Measurements from ENCODE around the gene SH3RF3.

Gene SH3RF3

GRCh38 chr2:109147405-109147804 lies 18.4 kb downstream of the SH3RF3 start:
- Histone ChIP-seq H2BK15ac (ENCODE audit: low read depth, poor library complexity, severe bottlenecking) (no peak overlapping the region), H4K91ac (ENCODE audit: low read length) (no peak overlapping the region), H3K14ac (ENCODE audit: low read length in 2 of 2) (no peak overlapping the region), H2AFZ (ENCODE audit: low read depth, low read length) (no peak overlapping the region), H3K4me1 (ENCODE audit: control insufficient read depth, insufficient read depth, low read depth, low read length) (peaks cover 1% of the 10 kb centered on the region), H3K4me3 (ENCODE audit: insufficient read depth in 1 of 2, low read depth in 1 of 2, low read length in 2 of 2) (no peak overlapping the region), H3K36me3 (ENCODE audit: control insufficient read depth in 1 of 2, insufficient read depth in 2 of 2, low read depth in 1 of 2, low read length in 2 of 2) (no peaks in the 10 kb centered on the region), H3K4ac (ENCODE audit: low read depth in 1 of 2, low read length in 2 of 2) (no peak overlapping the region), H3K27ac (ENCODE audit: low read length, poor library complexity, severe bottlenecking) (no peak overlapping the region), H3K18ac (ENCODE audit: low read depth in 1 of 2, low read length in 2 of 2) (no peak overlapping the region), H3K4me2 (ENCODE audit: low read length, poor library complexity, severe bottlenecking) (no peak overlapping the region), H3K23ac (ENCODE audit: low read length in 2 of 2) (no peak overlapping the region), H2BK120ac (ENCODE audit: low read depth, low read length) (no peak overlapping the region), H3K9ac (ENCODE audit: low read length) (no peak overlapping the region), H4K8ac (ENCODE audit: low read length) (no peak overlapping the region), H2AK5ac (ENCODE audit: low read length, severe bottlenecking) (no peak overlapping the region), H3K79me1 (replicated peaks; ENCODE audit: low read length, poor library complexity, severe bottlenecking) (peaks cover 56% of the 10 kb centered on the region), H3K27me3 (ENCODE audit: control insufficient read depth in 1 of 2, insufficient read depth in 1 of 2, low read length in 2 of 2) (no peaks in the 10 kb centered on the region), H3K9me3 (ENCODE audit: control insufficient read depth, low read length) (no peaks in the 10 kb centered on the region), H2BK12ac (ENCODE audit: low read length in 2 of 2) (no peak overlapping the region), H2BK5ac (ENCODE audit: low read depth, low read length, poor library complexity, severe bottlenecking) (no peak overlapping the region)
- WGBS = 97% methylated on average over 5 of the region's 7 CpGs
- DNase-seq = no peak

- no peak overlapping the region for H3K14ac ChIP-seq (ENCODE audit: low read length in 2 of 2)
- no peak for DNase-seq
- no peak overlapping the region for H3K18ac ChIP-seq (ENCODE audit: low read depth in 1 of 2, low read length in 2 of 2)
- H4K91ac ChIP-seq (ENCODE audit: low read length) = no peak overlapping the region
- H3K27ac ChIP-seq (ENCODE audit: low read length, poor library complexity, severe bottlenecking) = no peak overlapping the region
- no peak overlapping the region for H3K4me3 ChIP-seq (ENCODE audit: insufficient read depth in 1 of 2, low read depth in 1 of 2, low read length in 2 of 2)
- no peaks in the 10 kb centered on the region for H3K36me3 ChIP-seq (ENCODE audit: control insufficient read depth in 1 of 2, insufficient read depth in 2 of 2, low read depth in 1 of 2, low read length in 2 of 2)
- no peak overlapping the region for H2BK15ac ChIP-seq (ENCODE audit: low read depth, poor library complexity, severe bottlenecking)
- no peak overlapping the region for H2BK120ac ChIP-seq (ENCODE audit: low read depth, low read length)
- no peak overlapping the region for H3K4ac ChIP-seq (ENCODE audit: low read depth in 1 of 2, low read length in 2 of 2)
- no peak overlapping the region for H4K8ac ChIP-seq (ENCODE audit: low read length)
- H3K79me1 ChIP-seq (replicated peaks; ENCODE audit: low read length, poor library complexity, severe bottlenecking) = peaks cover 57% of the 10 kb centered on the region
- H2AK5ac ChIP-seq (ENCODE audit: low read length, severe bottlenecking) = no peak overlapping the region
- no peaks in the 10 kb centered on the region for H3K27me3 ChIP-seq (ENCODE audit: control insufficient read depth in 1 of 2, insufficient read depth in 1 of 2, low read length in 2 of 2)
- H3K9me3 ChIP-seq (ENCODE audit: control insufficient read depth, low read length) = no peaks in the 10 kb centered on the region
- H3K9ac ChIP-seq (ENCODE audit: low read length) = peak overlapping the region; percentile 34
- H2BK12ac ChIP-seq (ENCODE audit: low read length in 2 of 2) = no peak overlapping the region
- no peak overlapping the region for H3K4me2 ChIP-seq (ENCODE audit: low read length, poor library complexity, severe bottlenecking)
- 79% methylated on average over 12 of the region's 12 CpGs for WGBS
- peaks cover 1% of the 10 kb centered on the region for H3K4me1 ChIP-seq (ENCODE audit: control insufficient read depth, insufficient read depth, low read depth, low read length)
- H2BK5ac ChIP-seq (ENCODE audit: low read depth, low read length, poor library complexity, severe bottlenecking) = no peak overlapping the region
- H3K23ac ChIP-seq (ENCODE audit: low read length in 2 of 2) = no peak overlapping the region
- H2AFZ ChIP-seq (ENCODE audit: low read depth, low read length) = no peak overlapping the region
Observed at GRCh38 chr2:109148117-109148746, 19.2 kb downstream of the SH3RF3 start.

- no peak overlapping the region for H3K14ac ChIP-seq (ENCODE audit: low read length in 2 of 2)
- H3K27me3 ChIP-seq (ENCODE audit: control insufficient read depth in 1 of 2, insufficient read depth in 1 of 2, low read length in 2 of 2) = no peaks in the 10 kb centered on the region
- H3K9ac ChIP-seq (ENCODE audit: low read length) = peak overlapping the region; percentile 34
- H3K4me1 ChIP-seq (ENCODE audit: control insufficient read depth, insufficient read depth, low read depth, low read length) = peaks cover 1% of the 10 kb centered on the region
- no peak for DNase-seq
- no peak overlapping the region for H2BK120ac ChIP-seq (ENCODE audit: low read depth, low read length)
- no peak overlapping the region for H3K4me3 ChIP-seq (ENCODE audit: insufficient read depth in 1 of 2, low read depth in 1 of 2, low read length in 2 of 2)
- H3K4ac ChIP-seq (ENCODE audit: low read depth in 1 of 2, low read length in 2 of 2) = no peak overlapping the region
- no peak overlapping the region for H4K8ac ChIP-seq (ENCODE audit: low read length)
- H4K91ac ChIP-seq (ENCODE audit: low read length) = no peak overlapping the region
- no peaks in the 10 kb centered on the region for H3K36me3 ChIP-seq (ENCODE audit: control insufficient read depth in 1 of 2, insufficient read depth in 2 of 2, low read depth in 1 of 2, low read length in 2 of 2)
- no peak overlapping the region for H3K23ac ChIP-seq (ENCODE audit: low read length in 2 of 2)
- H3K4me2 ChIP-seq (ENCODE audit: low read length, poor library complexity, severe bottlenecking) = no peak overlapping the region
- no peak overlapping the region for H2BK15ac ChIP-seq (ENCODE audit: low read depth, poor library complexity, severe bottlenecking)
- no peak overlapping the region for H2BK12ac ChIP-seq (ENCODE audit: low read length in 2 of 2)
- no peak overlapping the region for H3K27ac ChIP-seq (ENCODE audit: low read length, poor library complexity, severe bottlenecking)
- no peak overlapping the region for H3K18ac ChIP-seq (ENCODE audit: low read depth in 1 of 2, low read length in 2 of 2)
- 95% methylated on average over 7 of the region's 8 CpGs for WGBS
- no peaks in the 10 kb centered on the region for H3K9me3 ChIP-seq (ENCODE audit: control insufficient read depth, low read length)
- H3K79me1 ChIP-seq (replicated peaks; ENCODE audit: low read length, poor library complexity, severe bottlenecking) = peaks cover 64% of the 10 kb centered on the region
- H2BK5ac ChIP-seq (ENCODE audit: low read depth, low read length, poor library complexity, severe bottlenecking) = no peak overlapping the region
- H2AK5ac ChIP-seq (ENCODE audit: low read length, severe bottlenecking) = no peak overlapping the region
- H2AFZ ChIP-seq (ENCODE audit: low read depth, low read length) = no peak overlapping the region
Observed at GRCh38 chr2:109148991-109149645, 20.1 kb downstream of the SH3RF3 start.

- no peak overlapping the region for H2BK120ac ChIP-seq (ENCODE audit: low read depth, low read length)
- H3K9ac ChIP-seq (ENCODE audit: low read length) = no peak overlapping the region
- H3K27me3 ChIP-seq (ENCODE audit: control insufficient read depth in 1 of 2, insufficient read depth in 1 of 2, low read length in 2 of 2) = no peaks in the 10 kb centered on the region
- peaks cover 61% of the 10 kb centered on the region for H3K79me1 ChIP-seq (replicated peaks; ENCODE audit: low read length, poor library complexity, severe bottlenecking)
- H3K23ac ChIP-seq (ENCODE audit: low read length in 2 of 2) = no peak overlapping the region
- no peaks in the 10 kb centered on the region for H3K9me3 ChIP-seq (ENCODE audit: control insufficient read depth, low read length)
- H2BK5ac ChIP-seq (ENCODE audit: low read depth, low read length, poor library complexity, severe bottlenecking) = no peak overlapping the region
- WGBS = 82% methylated on average over 2 of the region's 3 CpGs
- H2BK12ac ChIP-seq (ENCODE audit: low read length in 2 of 2) = no peak overlapping the region
- no peaks in the 10 kb centered on the region for H3K36me3 ChIP-seq (ENCODE audit: control insufficient read depth in 1 of 2, insufficient read depth in 2 of 2, low read depth in 1 of 2, low read length in 2 of 2)
- DNase-seq = no peak
- no peak overlapping the region for H3K4ac ChIP-seq (ENCODE audit: low read depth in 1 of 2, low read length in 2 of 2)
- H4K8ac ChIP-seq (ENCODE audit: low read length) = no peak overlapping the region
- H3K4me1 ChIP-seq (ENCODE audit: control insufficient read depth, insufficient read depth, low read depth, low read length) = peaks cover 1% of the 10 kb centered on the region
- no peak overlapping the region for H3K4me2 ChIP-seq (ENCODE audit: low read length, poor library complexity, severe bottlenecking)
- H3K18ac ChIP-seq (ENCODE audit: low read depth in 1 of 2, low read length in 2 of 2) = no peak overlapping the region
- H3K27ac ChIP-seq (ENCODE audit: low read length, poor library complexity, severe bottlenecking) = no peak overlapping the region
- no peak overlapping the region for H3K14ac ChIP-seq (ENCODE audit: low read length in 2 of 2)
- H4K91ac ChIP-seq (ENCODE audit: low read length) = no peak overlapping the region
- H2BK15ac ChIP-seq (ENCODE audit: low read depth, poor library complexity, severe bottlenecking) = no peak overlapping the region
- H2AK5ac ChIP-seq (ENCODE audit: low read length, severe bottlenecking) = no peak overlapping the region
- H2AFZ ChIP-seq (ENCODE audit: low read depth, low read length) = no peak overlapping the region
- no peak overlapping the region for H3K4me3 ChIP-seq (ENCODE audit: insufficient read depth in 1 of 2, low read depth in 1 of 2, low read length in 2 of 2)
Observed at GRCh38 chr2:109150559-109150958, 21.6 kb downstream of the SH3RF3 start.

Data from mesenchymal stem cell (in vitro differentiated cells and primary cell).